Measurements from ENCODE around the gene TMEM170B. TPM values are rescaled to one million over a fixed set of nuclear protein-coding genes. Genes with fewer than 3 reads are reported as not detected.

Gene TMEM170B
- total and polyA plus RNA-seq, 9 of the 15 experiments (the other 6 are each of a cell fraction or from before 2014, with no cell fraction given), result 0.03 to 0.11 (median 0.07) TPM

DNA sequence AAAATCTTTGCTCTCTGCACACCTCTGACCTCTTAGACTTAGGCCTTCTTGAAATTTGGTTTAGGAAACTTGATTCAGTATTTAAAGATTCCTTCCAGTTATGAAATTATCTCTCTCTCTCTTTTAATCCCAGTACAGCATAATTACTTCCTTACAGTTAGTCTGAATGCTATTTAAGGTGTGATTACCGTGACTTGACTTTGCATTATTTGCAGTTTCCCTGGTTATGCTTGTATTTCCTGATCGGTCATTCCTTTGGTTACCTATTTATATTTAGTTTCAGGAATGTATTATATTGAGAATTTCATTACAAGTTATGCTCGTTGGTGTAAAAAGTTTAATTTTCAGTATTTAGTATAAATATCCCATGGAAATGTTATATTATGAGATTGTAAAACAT, 16.3 kb downstream of the TMEM170B start:
- no TSS peak for BruUV-seq (replicated peaks)
- Histone ChIP-seq H2AFZ (ENCODE audit: low read depth, low read length) (no peak overlapping the region), H3K9me3 (replicated peaks; ENCODE audit: control insufficient read depth, insufficient read depth, low read depth, low read length) (no peaks in the 10 kb centered on the region), H3K4me1 (replicated peaks in 1 of 2; ENCODE audit: control insufficient read depth in 2 of 2, insufficient read depth in 2 of 2, low read length in 2 of 2) (no peaks in the 10 kb centered on the region), H3K9me1 (ENCODE audit: control insufficient read depth, insufficient read depth, low read length) (no peaks in the 10 kb centered on the region), H3K27me3 (ENCODE audit: control insufficient read depth in 2 of 2, insufficient read depth in 2 of 2, low read length in 2 of 2) (peaks cover 0 to 10% of the 10 kb centered on the region in 2 experiments; a peak in 1 of 5 replicates), H3K9ac (ENCODE audit: insufficient read depth in 1 of 2, low read depth in 2 of 2, low read length in 2 of 2) (no peak overlapping the region), H4K20me1 (replicated peaks; ENCODE audit: control insufficient read depth, insufficient read depth, low read length) (no peaks in the 10 kb centered on the region), H3K36me3 (ENCODE audit: control insufficient read depth, insufficient read depth, low read length) (no peaks in the 10 kb centered on the region), H3K4me3 (no peak overlapping the region), H3K4me2 (ENCODE audit: insufficient read depth, low read length) (no peak overlapping the region), H3K79me2 (ENCODE audit: control insufficient read depth, insufficient read depth, low read length) (no peaks in the 10 kb centered on the region), H3K27ac (ENCODE audit: extremely low read depth, low read depth, low read length) (no peak overlapping the region)
- ChIA-PET POLR2A (no interaction called here), CTCF (ENCODE audit: low intra/inter-chr PET ratio) (no interaction called here)
- no peak for ATAC-seq
- TF ChIP-seq HNRNPH1 (optimal IDR thresholded peaks at IDR 0.05; ENCODE audit: low read depth, low read length) (no peak), BACH1 (tag; IDR thresholded peaks at IDR 0.05) (no peak), ZNF408 (CRISPR knock-in tag; IDR thresholded peaks at IDR 0.05; ENCODE audit: low read depth) (no peak), KAT8 (IDR thresholded peaks at IDR 0.05; ENCODE audit: low read depth) (no peak), XRCC5 (IDR thresholded peaks at IDR 0.05; ENCODE audit: low read depth, low read length) (no peak)
- TF ChIP-seq, protein P1, sequence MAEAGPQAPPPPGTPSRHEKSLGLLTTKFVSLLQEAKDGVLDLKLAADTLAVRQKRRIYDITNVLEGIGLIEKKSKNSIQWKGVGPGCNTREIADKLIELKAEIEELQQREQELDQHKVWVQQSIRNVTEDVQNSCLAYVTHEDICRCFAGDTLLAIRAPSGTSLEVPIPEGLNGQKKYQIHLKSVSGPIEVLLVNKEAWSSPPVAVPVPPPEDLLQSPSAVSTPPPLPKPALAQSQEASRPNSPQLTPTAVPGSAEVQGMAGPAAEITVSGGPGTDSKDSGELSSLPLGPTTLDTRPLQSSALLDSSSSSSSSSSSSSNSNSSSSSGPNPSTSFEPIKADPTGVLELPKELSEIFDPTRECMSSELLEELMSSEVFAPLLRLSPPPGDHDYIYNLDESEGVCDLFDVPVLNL (CRISPR knock-in tag; IDR thresholded peaks at IDR 0.05; ENCODE audit: low read depth), result no peak
- intact Hi-C loops (cut with micrococcal nuclease), result no loop called here
- in situ Hi-C loops (cut with MboI), result no loop called here
- FAIRE-seq, result no peak
- no peak for DNase-seq (ENCODE audit: extremely low read depth in 1 of 4, low spot score in 3 of 4)
- 0% methylated on average over 3 of the region's 3 CpGs for WGBS (ENCODE audit: insufficient coverage, low coverage, missing lambda C conversion rate)

Data from K562 (cell line).